IPS DF 6.9 (cell line): Measurements from ENCODE around the gene ATP2C2.
"Not testable (repeated sequence)": the region's sequence is repeated elsewhere in the genome, so short reads cannot be mapped to it uniquely, and the experiment has no call there.

Experiments
- DNase-seq: peaks from one replicate; pipeline ENCODE4 v3.0.0-alpha.2; 2013; ENCODE audit warnings: low read depth, low spot score
- H3K27ac ChIP-seq: one replicate; pipeline ENCODE4 v1.5.1; 2013; ENCODE audit warnings: low read length, control low read depth
- H3K27me3 ChIP-seq: 2 replicates; pipeline ENCODE4 v1.6.1; 2013; ENCODE audit warnings: mild to moderate bottlenecking, low read length; ENCODE audit not compliant: control insufficient read depth, insufficient read depth
- H3K36me3 ChIP-seq: 2 replicates; pipeline ENCODE4 v1.6.1; 2013; ENCODE audit warnings: low read length; ENCODE audit not compliant: control insufficient read depth, insufficient read depth
- H3K4me1 ChIP-seq: 2 replicates; pipeline ENCODE4 v1.6.1; 2013; ENCODE audit warnings: low read length; ENCODE audit not compliant: control insufficient read depth, insufficient read depth
- H3K4me3 ChIP-seq: 2 replicates; pipeline ENCODE4 v1.5.1; 2013; ENCODE audit warnings: mild to moderate bottlenecking, low read length
- H3K9me3 ChIP-seq: 2 replicates; pipeline ENCODE4 v1.6.1; 2013; ENCODE audit warnings: low read length, inconsistent platforms; ENCODE audit not compliant: control insufficient read depth, insufficient read depth
- WGBS: extraction: QIAGEN DNeasy Blood & Tissue Kit; methylation state at CpG from one replicate; pipeline ENCODE4 v1.1.7; 2013; ENCODE audit warnings: mixed read lengths, missing lambda C conversion rate; ENCODE audit not compliant: insufficient read length, insufficient coverage; 5-methylcytosine and 5-hydroxymethylcytosine counted together

The ATP2C2 gene

DNA sequence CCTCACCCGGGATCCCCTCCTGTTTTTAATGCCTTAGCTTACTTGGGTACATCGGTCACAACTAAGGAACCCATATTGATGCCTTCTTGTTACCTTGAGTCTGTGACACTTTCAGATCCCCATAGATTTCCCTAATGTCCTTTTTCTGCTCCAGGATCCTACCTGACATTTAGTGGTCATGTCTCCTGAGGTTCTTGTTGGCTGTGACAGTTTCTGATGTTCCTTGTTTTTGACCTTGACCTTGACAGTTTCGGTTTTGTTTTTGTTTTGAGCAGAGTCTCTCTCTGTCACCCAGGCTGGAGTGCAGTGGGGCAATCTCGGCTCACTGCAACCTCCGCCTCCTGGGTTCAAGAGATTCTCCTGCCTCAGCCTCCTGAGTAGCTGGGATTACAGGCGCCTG lies 52.2 kb downstream of the ATP2C2 start:
- H3K9me3 ChIP-seq, H3K27ac ChIP-seq, DNase-seq, H3K4me1 ChIP-seq, H3K27me3 ChIP-seq, H3K36me3 ChIP-seq, H3K4me3 ChIP-seq: not testable (repeated sequence)
- no CpG with 5 or more reads among the region's 6 CpGs for WGBS

DNA sequence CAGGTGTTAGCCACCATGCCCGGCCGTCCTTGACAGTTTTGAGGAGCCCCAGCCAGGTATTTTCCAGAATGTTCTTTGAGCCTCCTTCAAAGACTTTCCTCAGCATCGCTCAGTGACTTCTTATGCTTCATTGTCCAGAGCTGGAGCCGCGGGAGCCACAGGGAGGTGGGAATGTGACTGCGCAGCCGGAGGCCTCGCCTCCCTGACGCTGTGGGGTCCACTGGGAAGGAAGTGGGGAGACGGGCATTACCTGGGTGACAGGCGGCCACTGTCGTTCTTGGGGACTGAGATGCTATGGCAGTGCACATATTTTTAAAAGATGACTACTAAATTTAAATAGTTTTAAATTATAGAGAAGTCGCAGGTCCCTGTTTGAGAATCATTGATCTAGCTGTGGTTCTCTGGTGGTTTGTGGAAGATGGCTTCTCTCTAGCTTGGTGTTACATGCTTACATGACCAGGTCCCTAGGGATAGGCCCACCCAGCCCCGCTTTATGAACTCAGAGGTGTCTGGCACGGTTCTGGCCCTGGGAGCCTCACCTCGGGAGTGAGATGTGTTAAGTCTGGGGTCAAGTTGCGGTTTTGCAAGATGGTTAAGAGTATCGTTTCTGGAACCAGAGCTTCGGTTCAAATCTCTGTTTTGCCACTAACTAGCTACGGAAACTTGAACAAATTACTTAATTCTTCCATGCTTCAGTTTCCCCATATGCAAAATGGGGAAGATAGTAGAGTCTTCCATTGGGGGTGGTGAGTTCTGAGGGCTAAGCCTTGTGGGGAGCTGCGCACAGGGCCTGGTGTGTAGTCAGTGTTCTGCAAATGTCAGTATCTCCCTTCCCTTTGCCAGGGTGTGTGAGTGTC lies 53.0 kb downstream of the ATP2C2 start:
- H3K27ac ChIP-seq = no peak overlapping the region
- no peaks in the 10 kb centered on the region for H3K27me3 ChIP-seq
- no peaks in the 10 kb centered on the region for H3K9me3 ChIP-seq
- no peaks in the 10 kb centered on the region for H3K36me3 ChIP-seq
- DNase-seq = no peak
- WGBS = no CpG with 5 or more reads among the region's 21 CpGs
- no peaks in the 10 kb centered on the region for H3K4me1 ChIP-seq
- H3K4me3 ChIP-seq = no peak overlapping the region

DNA sequence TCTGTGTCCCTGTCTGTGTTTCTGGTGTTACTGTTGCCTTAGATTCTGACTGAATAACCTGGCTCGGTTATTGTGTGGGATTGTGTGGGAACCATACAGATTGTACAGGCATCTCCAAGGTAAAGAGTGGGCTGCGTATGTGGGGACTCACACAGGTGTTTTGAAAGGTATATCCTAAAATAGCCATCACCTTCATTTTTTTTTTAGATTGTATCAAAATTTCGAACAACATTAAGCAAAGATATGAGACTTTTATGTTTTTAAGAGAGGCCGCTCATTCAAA lies 53.5 kb downstream of the ATP2C2 start:
- H3K27ac ChIP-seq = no peak overlapping the region
- no peaks in the 10 kb centered on the region for H3K27me3 ChIP-seq
- H3K9me3 ChIP-seq = no peaks in the 10 kb centered on the region
- H3K4me3 ChIP-seq = no peak overlapping the region
- WGBS = no CpG with 5 or more reads among the region's 4 CpGs
- no peak for DNase-seq
- H3K4me1 ChIP-seq = no peaks in the 10 kb centered on the region
- H3K36me3 ChIP-seq = no peaks in the 10 kb centered on the region

DNA sequence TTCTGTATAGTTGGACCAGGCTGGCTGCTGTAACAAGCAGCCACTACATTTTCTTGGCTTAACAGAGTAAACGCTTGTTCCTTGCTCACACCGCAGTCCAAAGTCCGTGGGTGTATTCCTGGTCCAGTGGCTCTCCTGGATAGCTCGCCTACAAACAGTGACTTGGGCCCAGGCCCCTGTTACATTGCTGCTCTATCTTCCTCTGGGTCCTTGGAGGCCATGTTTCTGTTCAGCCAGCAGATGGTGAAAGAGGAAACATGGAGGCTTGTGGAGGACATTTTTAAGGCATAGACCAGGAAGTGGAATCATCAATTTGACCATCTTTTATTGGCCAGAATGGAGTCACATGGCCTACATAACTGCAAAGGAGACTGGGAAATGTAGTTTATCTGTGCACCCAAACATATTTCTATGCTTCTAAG lies 55.1 kb downstream of the ATP2C2 start:
- WGBS = no CpG with 5 or more reads among the region's 4 CpGs
- Histone ChIP-seq H3K27me3 (no peaks in the 10 kb centered on the region), H3K4me3 (no peak overlapping the region), H3K4me1 (no peaks in the 10 kb centered on the region), H3K27ac (no peak overlapping the region), H3K36me3 (no peaks in the 10 kb centered on the region), H3K9me3 (no peaks in the 10 kb centered on the region)
- DNase-seq = peak; percentile 4

DNA sequence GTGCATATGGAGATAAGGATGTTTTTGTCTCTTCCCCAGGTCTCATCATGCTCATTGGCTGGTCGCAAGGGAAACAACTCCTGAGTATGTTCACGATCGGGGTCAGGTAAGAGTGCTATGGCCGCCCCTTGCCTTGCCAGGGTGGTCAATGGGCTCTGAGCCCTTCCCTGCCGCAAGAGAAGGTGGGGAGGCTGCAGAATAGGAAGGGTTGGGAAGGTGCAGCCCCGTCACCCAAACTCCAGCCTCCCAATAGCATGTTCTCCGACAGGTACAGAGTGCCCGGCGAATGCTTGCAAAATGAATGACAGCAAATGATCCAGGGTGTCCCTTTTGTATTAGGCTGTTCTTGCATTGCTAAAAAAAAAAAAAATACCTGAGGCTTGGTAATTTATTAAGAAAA lies 57.4 kb downstream of the ATP2C2 start:
- DNase-seq = no peak
- H3K36me3 ChIP-seq = no peaks in the 10 kb centered on the region
- H3K4me3 ChIP-seq = no peak overlapping the region
- H3K27ac ChIP-seq = no peak overlapping the region
- no peaks in the 10 kb centered on the region for H3K4me1 ChIP-seq
- no peaks in the 10 kb centered on the region for H3K27me3 ChIP-seq
- H3K9me3 ChIP-seq = no peaks in the 10 kb centered on the region
- no CpG with 5 or more reads among the region's 9 CpGs for WGBS

DNA sequence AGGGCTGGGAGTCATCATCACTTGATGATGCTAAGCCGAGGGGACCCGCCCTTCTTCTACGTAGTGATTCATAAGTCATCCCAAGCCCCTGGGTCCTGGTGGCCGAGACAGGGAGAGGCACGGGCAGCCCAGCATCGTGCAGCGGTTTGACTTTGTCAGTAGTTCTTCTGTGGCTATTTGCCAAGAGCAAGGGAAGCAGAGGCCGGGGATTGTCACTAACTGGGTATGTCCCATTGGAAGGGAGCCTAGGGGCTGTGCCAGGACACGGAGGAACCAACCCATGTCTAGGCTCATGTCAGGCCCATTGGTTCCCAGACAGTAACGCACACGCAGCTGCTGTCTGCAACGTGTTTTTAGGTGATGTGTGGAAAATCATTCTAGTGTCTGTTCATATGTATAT lies 58.5 kb downstream of the ATP2C2 start:
- H3K4me3 ChIP-seq = no peak overlapping the region
- H3K4me1 ChIP-seq = no peaks in the 10 kb centered on the region
- H3K27ac ChIP-seq = no peak overlapping the region
- DNase-seq = no peak
- no CpG with 5 or more reads among the region's 12 CpGs for WGBS
- H3K36me3 ChIP-seq = no peaks in the 10 kb centered on the region
- no peaks in the 10 kb centered on the region for H3K9me3 ChIP-seq
- H3K27me3 ChIP-seq = no peaks in the 10 kb centered on the region

DNA sequence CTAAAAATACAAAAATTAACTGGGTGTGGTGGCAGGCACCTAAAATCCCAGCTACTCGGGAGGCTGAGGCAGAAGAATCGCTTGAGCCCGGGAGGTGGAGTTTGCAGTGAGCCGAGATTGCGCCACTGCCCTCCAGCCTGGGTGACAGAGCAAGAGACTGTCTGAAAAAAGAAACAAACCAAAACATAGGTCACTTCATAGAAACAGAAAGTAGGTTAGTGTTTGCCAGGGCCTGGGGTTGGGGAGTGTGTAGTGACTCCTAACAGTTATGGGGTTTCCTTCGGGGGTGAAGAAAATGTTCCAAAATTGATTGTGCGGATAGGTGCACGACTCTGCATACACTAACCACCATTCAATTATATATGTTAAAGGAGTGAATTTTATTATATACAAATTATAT lies 59.2 kb downstream of the ATP2C2 start:
- no peaks in the 10 kb centered on the region for H3K4me1 ChIP-seq
- no CpG with 5 or more reads among the region's 8 CpGs for WGBS
- DNase-seq = no peak
- no peaks in the 10 kb centered on the region for H3K9me3 ChIP-seq
- H3K4me3 ChIP-seq = no peak overlapping the region
- no peaks in the 10 kb centered on the region for H3K36me3 ChIP-seq
- no peaks in the 10 kb centered on the region for H3K27me3 ChIP-seq
- no peak overlapping the region for H3K27ac ChIP-seq

DNA sequence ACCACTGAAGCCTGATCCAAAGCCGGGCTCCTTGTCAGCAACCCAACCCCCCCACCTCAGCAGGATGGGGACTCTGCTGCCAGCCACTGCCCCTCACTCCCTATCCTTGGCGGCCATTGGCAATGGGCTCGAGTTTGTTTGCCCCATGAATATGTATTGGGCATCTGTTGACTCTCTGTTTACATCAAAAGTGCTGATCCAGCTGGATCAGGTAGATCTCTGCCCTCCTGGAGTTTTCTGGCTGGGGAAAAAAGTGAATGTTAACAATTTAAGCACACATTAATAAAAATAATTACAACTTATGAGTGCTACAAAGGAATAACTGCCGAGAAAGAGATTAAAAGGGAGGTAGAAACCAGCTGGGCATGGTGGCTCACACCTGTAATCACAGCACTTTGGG lies 62.5 kb downstream of the ATP2C2 start:
- no peaks in the 10 kb centered on the region for H3K36me3 ChIP-seq
- no peaks in the 10 kb centered on the region for H3K9me3 ChIP-seq
- H3K4me1 ChIP-seq = no peaks in the 10 kb centered on the region
- no CpG with 5 or more reads among the region's 4 CpGs for WGBS
- no peaks in the 10 kb centered on the region for H3K27me3 ChIP-seq
- H3K27ac ChIP-seq = no peak overlapping the region
- no peak overlapping the region for H3K4me3 ChIP-seq
- DNase-seq = no peak

DNA sequence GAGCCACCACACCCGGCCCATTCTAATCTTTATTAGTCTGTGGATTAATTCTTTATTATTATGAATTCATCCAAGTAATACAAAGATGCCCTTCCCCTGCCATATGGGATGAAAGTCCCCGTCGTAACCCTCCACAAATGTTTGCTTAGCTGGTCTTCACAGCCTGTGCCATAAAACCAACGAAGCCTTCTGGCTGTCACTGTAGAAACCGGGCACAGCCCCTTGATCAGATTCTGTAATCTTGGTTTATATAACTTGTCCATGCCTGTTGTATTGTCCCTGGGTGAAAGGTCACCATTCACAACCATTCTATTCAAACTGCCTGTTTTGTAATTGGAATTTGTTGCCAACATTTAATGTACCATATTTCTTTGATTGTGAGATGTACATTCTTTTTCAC lies 66.5 kb downstream of the ATP2C2 start:
- no peaks in the 10 kb centered on the region for H3K36me3 ChIP-seq
- no CpG with 5 or more reads among the region's 5 CpGs for WGBS
- H3K4me1 ChIP-seq = no peaks in the 10 kb centered on the region
- no peak overlapping the region for H3K4me3 ChIP-seq
- H3K27me3 ChIP-seq = no peaks in the 10 kb centered on the region
- no peak for DNase-seq
- H3K27ac ChIP-seq = no peak overlapping the region
- H3K9me3 ChIP-seq = no peaks in the 10 kb centered on the region

DNA sequence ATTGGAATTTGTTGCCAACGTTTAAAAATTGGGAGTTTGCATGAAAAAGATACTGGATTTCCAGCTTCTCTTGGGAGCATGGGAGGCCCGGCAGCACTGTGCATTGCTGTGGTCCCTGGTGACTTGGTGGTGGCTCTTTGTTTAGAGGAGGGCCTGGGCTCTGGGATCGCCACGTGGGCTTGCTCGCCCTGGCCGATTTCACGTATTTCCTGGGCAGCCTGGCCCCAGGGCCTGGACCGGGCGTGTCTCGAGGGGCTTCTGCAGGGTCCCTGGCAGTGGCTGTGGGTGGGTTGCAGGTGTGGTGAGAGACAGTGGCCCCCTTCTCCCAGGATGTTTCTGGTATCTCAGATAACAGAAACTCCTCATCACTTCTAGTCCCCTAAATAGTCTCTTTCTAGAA lies 67.9 kb downstream of the ATP2C2 start:
- Histone ChIP-seq H3K9me3 (no peaks in the 10 kb centered on the region), H3K4me1 (no peaks in the 10 kb centered on the region), H3K27me3 (no peaks in the 10 kb centered on the region), H3K36me3 (no peaks in the 10 kb centered on the region), H3K4me3 (no peak overlapping the region), H3K27ac (no peak overlapping the region)
- no CpG with 5 or more reads among the region's 10 CpGs for WGBS
- DNase-seq = no peak

DNA sequence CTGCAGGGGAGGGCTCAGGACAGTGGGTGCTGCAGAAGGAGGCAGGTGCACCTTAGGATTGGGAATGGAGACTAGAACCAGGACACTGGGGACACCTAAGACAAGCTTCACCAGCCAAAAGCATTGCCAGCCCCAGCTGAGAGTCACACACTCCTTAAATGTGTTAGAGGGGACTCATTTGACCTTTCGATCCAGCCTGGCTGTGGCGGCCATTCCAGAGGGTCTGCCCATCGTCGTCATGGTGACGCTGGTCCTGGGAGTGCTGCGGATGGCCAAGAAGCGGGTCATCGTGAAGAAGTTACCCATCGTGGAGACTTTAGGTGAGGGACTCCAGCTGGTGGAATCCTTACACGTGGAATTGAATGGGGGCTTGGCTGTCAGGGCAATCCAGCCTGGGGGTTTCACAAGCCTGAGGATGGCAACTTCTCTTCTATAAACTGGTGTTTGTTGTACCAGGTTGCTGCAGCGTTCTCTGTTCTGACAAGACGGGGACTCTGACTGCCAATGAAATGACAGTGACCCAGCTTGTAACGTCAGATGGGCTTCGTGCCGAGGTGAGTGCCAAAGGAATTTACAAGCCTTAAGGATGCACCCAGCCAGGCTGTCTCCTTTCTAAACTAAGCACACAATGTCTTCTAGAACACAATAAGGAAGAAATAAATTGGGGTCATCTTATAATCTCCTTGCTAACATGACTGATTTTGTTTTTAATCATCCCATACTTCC lies 70.8 kb downstream of the ATP2C2 start:
- Histone ChIP-seq H3K27ac (no peak overlapping the region), H3K4me1 (no peaks in the 10 kb centered on the region), H3K4me3 (no peak overlapping the region), H3K9me3 (no peaks in the 10 kb centered on the region), H3K27me3 (no peaks in the 10 kb centered on the region), H3K36me3 (no peaks in the 10 kb centered on the region)
- no peak for DNase-seq
- no CpG with 5 or more reads among the region's 15 CpGs for WGBS
